RKO (cell line): ENCODE results near the gene SHISA9.

Experiments
- DNase-seq: peaks from one replicate; pipeline ENCODE4 v3.0.0-alpha.2; 2016; ENCODE audit warnings: low spot score

Gene SHISA9

DNA sequence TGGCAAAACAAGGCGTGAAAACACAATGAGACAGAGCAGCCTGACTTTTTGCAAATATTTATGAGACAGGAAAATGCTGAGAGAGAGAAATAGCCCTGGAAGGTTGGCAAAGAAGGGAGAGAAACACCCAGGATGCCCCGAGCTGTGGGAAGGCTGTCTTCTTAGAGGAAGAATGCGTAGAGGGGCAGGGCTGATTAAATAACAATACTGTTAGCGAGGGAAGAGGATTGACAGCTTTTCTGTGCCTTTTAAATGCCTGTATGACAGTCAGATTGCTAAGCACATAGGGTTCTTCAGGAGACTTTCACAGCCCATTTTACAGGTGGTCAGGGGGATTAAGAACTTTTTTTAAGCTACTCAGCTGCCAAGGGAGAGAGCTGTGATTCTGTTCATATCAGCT lies 219.2 kb downstream of the SHISA9 start:
- no peak for DNase-seq

DNA sequence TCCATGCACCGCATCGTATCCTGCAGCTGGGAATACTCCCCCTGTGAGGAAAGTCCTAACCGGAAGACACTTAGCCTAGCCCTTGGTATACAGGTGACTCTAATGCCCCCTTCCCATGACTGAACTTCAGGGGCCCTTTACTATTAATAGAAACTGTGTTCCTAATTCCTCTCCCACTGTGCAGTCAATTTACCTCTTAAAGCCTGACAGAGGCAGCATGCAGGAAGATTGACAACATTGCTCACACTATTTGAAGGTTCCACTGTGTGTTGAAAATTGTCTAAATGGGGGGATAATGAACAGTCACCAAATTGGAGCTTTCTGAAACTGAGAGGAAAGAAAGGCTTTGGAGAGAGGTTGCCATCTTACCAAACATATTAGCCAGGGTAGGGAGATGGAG lies 222.6 kb downstream of the SHISA9 start:
- DNase-seq = no peak

DNA sequence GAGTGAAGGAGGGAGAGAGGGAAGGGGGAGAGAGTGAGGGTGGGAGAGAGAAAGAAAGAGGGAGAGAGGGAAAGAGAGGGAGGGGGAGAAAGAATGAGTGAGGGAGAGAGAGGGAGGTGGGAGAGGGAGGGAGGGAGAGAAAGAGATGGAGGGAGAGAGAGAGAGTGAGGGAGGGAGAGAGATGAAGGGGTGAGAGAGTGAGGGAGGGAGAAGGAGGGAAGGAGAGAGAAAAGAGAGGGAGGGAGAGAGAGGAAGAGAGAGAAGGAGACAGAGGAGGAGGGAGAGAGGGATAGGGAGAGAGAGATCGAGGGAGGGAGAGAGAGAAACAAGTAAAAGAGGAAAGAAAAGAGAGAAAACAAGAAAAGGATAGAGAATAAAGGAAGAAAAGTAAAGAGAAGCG lies 225.7 kb downstream of the SHISA9 start:
- DNase-seq = no peak

DNA sequence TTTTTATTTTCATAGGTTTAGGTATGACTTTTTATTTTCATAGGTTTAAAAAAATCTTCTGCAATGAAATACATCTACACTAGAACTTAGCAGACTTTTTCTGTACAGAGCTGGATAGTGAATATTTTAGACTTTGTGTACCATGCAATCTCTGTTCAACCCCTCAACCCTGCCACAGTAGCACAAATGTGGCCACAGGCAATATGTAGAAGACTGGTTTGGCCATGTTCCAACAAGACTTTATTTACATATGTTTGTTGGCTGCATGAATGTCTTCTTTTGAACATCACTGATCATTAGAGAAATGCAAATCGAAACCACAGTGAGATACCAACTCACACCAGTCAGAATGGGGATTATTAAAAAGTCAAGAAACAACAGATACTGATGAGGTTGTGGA lies 229.2 kb downstream of the SHISA9 start:
- no peak for DNase-seq

DNA sequence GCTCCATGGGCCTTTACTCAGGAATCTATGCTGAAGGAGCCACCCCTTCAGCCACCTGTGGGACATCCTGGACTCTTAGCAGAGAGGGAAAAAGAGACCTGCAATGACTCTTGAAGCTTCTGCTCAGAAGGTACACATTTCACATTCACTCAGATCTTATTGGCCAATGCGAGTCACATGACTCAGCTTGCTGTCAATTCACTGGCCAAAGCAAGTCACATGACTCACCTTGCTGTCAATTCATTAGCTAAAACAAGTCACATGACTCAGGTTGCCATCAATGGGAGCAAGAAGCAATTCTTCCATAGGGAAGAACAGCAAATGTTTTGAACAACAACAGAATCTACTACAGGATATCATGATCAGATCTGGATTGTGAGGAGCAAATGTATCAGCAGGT lies 233.4 kb downstream of the SHISA9 start:
- DNase-seq = peak; percentile 2

DNA sequence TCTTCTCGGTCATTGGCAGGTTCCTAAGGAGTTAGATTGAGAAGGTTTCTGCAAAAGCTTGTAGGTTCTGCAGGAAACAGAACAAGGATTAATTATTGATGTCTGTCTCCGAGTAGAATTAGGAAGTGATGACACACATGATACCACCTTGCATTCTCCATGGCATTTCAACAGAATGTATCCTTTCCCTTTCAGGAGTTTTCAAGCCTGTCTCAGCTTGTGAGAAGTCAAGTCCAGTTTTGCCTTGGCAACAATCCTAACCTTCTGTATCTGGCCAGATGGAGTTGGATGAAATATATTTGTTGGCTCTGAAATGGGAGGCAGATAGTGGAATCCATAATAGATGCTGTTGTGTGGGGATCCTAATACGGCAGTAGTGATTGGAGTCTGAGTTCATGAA lies 235.5 kb downstream of the SHISA9 start:
- DNase-seq = no peak

DNA sequence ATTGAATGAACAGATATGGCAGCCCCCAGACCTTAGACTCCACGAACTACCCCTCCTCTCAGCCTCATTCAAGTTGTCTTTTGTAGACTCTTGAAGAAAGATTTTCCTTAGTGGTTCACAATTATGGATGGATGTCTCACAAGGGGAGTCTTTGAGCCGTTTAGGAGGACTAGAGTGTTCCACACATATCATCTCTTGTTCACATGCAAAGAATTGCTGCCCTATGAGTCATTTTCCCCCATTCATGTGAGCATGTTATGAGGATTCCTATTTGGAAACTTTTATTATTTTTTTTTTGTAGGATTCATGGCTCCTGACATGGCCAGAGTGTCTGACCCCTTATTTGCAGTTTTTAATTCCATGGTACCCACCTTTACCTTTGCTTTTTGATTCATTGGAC lies 237.1 kb downstream of the SHISA9 start:
- DNase-seq = no peak

DNA sequence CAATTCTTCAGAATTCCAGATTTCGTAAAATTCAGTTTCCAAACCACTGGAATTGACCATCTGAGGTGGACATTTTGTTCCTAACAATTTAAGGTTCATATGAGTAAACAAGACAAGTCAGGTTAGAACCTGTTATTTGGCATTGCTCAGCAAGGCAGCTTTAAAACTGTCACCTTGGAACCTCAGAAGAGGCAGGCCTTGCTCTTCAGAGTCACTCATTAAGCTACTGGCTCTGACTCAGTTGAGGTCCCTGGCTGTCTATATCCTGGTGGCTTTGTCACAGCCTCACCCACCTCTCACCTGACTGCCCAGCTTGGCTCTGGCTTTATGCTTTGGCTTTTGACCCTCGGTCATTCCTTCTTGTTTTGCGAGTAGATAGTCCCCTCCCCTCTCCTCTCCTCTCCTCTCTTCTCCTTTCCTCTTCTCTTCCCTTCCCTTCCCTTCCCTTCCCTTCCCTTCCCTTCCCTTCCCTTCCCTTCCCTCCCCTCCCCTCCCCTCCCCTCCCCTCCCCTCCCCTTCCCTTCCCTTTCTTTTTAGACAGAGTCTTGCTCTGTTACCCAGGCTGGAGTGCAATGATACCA lies 238.4 kb downstream of the SHISA9 start:
- DNase-seq = no peak

DNA sequence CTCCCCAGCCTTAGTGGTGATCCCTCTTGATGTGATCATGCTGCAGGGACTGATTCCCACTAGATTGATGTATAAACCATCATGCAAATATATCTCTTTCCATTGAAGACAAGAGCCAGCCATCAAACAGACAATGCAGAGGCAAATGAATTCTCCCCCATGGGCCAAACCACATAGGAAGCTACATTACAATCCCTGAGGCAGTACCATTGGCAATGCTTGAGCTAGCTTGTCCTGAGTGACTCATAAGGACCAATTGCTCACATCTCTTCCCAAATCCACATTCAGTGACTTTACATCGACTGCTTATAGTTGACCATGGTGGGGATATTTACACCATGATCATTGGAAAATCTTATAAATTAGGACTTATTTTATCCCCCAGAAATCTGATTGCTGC lies 242.2 kb downstream of the SHISA9 start:
- no peak for DNase-seq

DNA sequence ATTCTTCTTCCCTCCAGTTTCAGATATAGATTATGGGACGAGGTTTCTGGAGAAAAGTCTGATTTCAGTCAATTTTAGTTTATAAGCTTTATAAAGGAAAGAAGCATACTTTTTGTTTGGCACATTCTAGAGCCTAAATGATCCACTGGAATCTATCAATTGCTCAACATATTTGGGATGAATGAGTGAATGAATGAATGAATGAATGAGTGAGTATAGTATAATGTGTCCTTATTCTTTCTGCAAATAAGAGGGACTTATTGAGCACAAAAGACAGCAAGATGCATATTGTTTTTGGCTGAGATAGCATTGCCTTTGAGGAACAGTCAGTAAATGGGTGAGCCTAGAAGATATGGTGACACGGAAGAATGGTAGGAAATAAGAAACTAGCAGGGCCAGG lies 245.4 kb downstream of the SHISA9 start:
- no peak for DNase-seq

DNA sequence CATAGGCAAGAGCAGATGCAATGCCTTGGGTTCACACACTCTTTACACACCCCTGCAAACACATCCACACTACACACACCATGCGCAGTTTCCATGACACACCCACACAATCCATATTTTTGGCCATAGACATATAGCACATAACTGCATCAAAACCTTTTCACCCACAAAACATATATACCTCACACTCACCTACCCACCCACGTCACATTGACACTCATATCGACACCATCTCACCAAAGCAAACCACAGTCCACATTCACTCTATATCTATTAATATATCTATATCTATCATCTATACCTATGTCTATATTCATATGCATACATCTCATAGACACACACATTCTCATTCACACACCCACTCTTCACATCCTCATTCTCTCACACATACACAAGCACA lies 246.9 kb downstream of the SHISA9 start:
- DNase-seq = no peak

DNA sequence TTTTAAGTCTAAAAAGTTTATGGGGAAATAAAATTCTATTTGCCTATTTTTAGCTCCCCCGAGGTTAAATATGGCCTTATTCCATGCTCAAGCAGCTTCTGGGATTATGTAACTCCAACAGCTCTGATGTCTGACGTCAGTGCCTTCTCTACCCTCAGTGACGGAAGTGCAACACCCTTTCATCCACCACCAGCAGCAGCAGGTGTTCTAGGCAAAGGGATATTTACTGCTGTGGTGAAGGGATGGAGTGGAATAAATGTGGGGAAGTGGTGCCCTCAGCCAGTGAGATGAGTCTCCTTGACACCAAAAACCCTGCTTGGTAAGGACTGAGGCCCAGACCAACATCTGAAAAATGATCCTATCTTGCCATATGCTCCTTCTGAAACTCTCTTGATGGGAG lies 247.4 kb downstream of the SHISA9 start:
- DNase-seq = no peak

DNA sequence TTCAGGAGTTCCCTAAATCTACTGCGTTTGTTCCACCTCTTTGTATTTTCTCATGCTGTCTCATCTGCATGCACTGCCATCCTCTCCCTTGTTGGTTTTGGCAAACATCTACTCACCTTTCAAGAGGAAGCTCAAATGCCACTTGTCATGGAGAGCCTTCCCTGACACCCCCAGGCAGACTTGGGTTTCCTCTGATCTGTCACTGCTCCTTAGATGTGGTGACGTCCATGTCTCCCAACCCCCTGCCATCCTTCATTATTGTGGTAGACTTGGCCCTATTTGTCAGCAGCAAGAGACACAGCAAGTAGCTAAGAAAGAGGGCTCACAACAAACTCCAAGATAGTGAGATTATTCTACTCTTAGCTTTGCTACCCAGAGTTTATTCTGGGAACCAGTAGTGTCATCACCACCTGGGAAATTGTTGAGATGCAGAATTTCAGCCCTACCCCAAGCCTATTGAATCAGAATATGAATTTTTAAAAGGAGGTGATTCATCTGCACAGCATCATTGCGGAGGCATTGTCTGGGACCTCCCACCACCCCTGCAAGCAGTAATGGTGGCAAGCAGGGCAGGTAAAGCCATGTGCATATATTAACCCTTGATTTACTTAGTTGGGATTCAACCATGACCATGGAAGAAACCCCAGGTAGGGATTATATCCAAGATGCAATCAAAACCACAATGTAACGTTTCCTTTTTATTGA lies 248.9 kb downstream of the SHISA9 start:
- no peak for DNase-seq

DNA sequence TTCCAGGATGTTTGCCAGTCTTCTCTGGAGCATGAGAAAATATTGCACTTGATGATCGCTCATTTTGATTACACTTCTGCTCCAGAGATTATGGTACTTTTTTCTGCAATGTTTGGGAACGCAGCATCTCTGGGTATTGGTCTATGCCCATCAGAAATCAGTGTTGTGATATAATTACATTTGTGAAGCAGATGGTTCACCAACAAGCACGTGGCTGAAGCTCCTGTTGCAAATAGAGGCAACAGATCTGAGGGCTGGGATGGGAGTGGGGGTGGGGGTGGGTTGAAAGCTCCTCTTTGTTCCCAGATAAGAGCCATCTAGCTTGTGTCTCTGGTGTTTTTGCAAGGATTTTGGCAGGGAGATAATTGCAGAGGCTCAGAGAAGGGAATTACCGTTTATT lies 252.3 kb downstream of the SHISA9 start:
- no peak for DNase-seq

DNA sequence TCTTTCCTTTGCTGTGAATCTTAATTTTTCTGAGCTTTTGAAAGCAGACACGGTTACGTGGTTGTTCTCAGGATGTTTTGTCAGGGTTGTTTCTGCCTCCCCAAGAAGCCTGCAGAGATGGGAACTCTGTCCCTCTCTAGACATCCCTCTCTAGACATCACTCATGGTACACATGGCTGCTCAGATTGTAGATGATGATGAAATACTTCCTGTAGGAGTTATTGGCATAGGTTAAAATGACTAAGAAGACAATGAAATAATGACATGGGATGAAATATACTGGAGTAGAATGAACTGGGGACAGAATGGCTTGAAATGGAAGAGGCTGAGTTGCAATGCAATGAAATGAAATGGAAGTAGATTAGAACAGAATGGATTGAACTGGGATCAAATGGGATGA lies 253.4 kb downstream of the SHISA9 start:
- DNase-seq = no peak

DNA sequence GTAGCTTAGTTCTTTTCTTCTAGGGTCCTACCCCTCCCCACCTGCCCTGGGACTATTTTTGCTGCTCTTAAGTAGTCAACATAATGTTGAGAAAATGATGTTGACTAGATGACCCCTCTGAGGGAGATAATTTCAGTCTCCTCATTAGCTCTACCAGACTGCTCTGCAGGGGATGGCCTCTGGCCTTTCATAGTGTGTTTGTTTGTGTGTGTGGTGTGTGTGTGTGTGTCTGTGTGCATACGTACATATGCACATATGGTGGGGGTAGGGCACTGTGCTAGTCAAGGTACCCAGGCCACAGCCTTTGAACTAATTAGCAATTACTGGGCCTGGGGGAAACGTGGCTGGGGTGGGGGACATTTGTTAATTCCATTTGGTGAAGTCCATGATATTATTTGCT lies 254.0 kb downstream of the SHISA9 start:
- DNase-seq = no peak

DNA sequence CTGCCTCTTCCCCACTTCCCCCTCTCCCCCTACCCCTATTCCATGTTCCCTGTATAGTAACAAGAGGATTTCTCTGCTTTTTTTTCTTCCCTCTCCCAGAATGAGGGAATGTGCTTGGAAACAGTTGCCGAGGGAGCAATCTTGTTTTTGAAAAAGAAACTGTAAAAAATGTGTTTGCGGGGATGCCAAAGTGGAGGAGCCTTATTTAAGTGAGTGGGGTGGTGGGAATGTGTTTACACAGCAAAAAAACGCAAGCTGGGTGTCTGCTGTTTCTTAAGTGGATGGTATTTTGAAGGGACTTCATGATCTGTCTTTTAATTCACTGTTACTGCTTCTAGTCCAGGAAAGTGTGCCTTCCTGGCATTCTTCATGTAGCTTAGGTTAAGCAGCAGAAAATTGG lies 254.4 kb downstream of the SHISA9 start:
- no peak for DNase-seq

DNA sequence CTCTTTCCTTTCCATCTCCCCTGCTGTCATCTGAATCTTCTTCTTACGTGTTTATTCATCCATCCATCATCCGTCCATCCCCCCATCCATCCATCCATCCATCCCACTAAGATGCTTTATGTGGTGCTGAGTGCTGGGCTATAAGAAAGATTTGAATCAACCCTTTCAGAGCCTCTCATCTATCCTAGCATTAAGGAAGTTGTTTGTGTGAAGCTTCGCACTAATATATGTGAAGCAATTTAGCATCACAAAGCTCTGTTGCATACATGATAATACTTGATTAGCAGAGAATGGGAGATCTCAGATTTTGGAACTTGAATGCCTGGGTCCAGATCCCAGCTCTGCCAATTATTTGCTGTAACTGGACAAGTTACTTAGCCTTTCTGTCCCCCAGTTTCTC lies 255.7 kb downstream of the SHISA9 start:
- DNase-seq = no peak

DNA sequence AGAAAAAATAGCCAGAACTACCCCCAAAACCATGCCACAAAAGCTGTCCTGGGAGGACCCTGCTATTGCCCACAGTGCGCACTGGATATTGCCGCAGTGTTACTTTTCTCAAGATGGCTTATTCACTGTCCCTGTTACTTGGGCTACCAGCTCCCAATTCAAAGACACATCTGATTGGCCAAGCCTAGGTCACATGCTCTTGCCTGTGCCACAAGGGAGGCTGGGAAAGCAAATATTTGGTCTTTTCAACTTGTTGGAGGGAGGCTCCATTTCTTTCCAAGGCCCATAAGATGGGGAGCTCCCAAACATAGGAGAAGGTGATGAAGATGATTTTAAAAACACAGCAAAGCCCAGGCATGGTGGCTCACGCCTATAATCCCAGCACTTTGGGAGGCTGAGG lies 257.0 kb downstream of the SHISA9 start:
- DNase-seq = no peak

DNA sequence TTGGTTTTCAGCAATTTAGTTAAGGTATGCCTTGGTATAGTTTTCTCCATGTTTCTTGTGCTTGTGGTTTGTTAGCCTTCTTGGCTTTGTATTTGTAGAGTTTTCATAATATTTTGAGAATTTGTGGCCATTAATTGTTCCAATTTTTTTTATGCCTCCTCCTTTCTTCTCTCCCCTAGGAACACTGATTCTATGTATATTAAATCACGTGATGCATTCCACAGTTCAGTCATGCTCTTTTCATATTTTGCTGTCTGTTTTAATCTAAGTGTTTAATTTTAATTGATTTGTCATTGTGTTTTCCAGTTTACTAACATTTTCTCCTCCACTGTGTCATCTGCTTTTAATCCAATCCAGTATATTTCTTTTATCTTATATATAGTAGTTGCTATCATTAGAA lies 263.6 kb downstream of the SHISA9 start:
- no peak for DNase-seq

DNA sequence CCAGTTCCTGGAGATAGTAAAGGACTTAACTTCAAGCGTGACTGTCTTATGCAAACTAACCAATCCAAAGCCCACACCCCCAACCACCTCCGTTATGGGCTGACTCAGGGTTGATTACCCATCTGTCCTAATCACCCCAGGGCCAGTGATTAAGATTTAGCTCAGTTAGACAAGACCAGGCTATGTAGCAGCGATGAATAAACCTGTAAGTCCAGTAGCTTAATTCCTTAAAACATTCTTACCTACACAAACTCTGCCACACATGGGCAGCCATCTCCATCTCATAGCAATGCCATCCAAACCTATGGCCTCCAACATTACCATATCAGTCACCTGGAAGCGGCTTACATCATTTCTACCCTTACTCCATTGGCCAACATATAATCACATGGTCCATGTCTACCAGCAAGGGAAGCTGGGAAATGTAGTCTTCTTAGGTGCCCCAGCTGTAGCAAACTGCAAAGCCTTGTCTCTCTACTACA lies 266.7 kb downstream of the SHISA9 start:
- DNase-seq = no peak

DNA sequence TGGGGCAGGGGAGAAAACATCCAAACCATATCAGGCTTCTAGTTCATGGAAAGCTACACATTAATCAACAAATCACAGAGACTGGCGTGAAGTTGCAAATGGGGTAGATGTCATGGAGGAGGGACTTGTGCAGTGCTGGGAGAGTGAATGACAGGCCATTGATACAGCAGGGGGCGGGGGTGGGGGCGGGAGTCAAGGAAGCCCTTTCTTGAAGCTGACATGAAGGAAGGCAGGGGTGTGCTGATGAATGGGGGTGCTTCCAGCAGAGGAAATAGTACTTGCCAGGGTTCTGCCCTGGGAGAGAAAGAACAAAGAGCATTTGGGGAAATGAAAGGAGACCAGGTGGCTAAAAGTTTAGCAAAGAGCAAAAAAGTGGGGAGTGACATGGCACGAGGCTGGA lies 269.9 kb downstream of the SHISA9 start:
- DNase-seq = no peak

DNA sequence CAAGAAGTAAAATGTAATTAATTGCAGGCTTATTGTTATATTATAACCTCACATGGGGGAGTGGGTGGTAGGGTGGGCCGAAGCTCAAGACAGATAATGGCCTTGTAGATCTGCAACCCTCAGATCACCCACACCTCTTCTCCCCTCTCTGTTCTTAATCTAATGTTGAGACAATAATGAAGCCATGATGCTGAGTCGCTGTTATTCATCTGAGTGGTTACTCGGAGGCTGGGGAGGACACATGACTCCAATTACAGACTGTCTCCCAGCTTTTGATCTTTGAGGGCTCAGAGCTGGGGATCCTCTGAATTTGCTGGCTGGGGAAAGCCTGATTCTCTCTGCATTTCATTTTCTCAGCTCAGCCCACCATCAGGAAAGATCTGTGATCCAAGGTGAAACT lies 275.3 kb downstream of the SHISA9 start:
- DNase-seq = no peak

DNA sequence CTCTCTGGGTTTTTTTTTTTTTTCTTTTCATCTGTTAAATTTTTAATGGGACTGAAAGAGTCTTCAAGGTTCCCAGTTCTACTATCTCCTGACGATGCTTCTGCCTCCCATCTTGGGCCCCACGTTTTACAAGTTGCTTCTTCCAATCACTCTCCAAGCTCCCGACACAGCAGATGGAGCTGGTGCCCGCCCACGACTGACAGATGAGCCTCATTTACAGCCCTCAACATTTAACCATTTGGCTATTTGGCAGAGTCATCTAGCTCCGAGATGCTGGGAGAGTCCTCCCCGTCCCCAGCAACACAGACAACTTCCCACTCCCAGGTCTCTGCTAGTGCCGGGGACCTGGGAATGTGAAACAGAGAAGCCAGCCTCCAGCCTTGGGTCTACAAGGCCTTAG lies 276.9 kb downstream of the SHISA9 start:
- DNase-seq = no peak
